ENCODE data around the gene SYP.

SYP gene

DNA sequence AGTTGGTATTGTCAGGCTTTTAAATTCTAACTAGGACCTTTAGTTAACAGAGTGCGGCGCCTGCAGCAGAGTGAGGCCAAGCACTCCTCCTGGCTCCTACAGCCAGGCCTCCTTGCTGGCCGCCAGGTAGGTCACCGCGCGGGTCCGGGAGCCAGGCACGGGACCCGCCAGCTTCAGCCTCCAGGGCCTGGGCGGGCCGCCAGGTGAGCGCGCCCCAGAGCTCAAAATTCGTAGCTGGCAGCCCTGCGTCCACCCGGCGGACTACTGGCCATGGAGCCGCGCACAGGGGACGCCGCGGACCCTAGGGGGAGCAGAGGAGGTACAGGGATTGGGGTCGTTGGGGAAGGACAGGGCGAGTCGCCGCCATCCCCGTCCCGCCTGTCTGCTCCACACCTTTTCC is 37.4 kb downstream of the SYP start, which contains the start of gene MAGIX:
Gene MAGIX, plus strand, starts transcription at position 139 of the 400 bp plus-strand sequence. Its CDS starts 132 bp downstream, at position 271.
- Histone ChIP-seq H3K4me1 (ENCODE audit: low read length) (peaks cover 16% of the 10 kb centered on the region), H3K27me3 (ENCODE audit: low read depth, low read length) (no peaks in the 10 kb centered on the region), H3K36me3 (replicated peaks; ENCODE audit: low read depth, low read length) (no peaks in the 10 kb centered on the region), H3K27ac (ENCODE audit: low read length) (no peak within 1 kb of the TSS), H3K4me3 (ENCODE audit: low read length) (peak within 1 kb of the TSS; percentile 82), H3K9ac (ENCODE audit: low read length) (peak within 1 kb of the TSS; percentile 81), H3K4me2 (ENCODE audit: low read length) (peak within 1 kb of the TSS; percentile 92), H3K79me2 (ENCODE audit: low read length) (no peaks in the 10 kb centered on the region), H2AFZ (ENCODE audit: low read depth, low read length) (peak within 1 kb of the TSS; percentile 83; the same call in 1 of the 2 replicates), H3K9me3 (ENCODE audit: insufficient read depth, low read length) (no peaks in the 10 kb centered on the region), H4K20me1 (ENCODE audit: insufficient read depth, low read length) (no peaks in the 10 kb centered on the region)
- TF ChIP-seq EZH2phosphoT487 (IDR thresholded peaks at IDR 0.05; ENCODE audit: low read depth) (no peak), CTCF (IDR thresholded peaks at IDR 0.05; ENCODE audit: low read depth, low read length) (no peak)

GRCh38 chrX:49161632-49162031 is 38.4 kb downstream of the SYP start:
- no peak overlapping the region for H3K27ac ChIP-seq (ENCODE audit: low read length)
- no peak overlapping the region for H3K4me2 ChIP-seq (ENCODE audit: low read length)
- no peaks in the 10 kb centered on the region for H3K9me3 ChIP-seq (ENCODE audit: insufficient read depth, low read length)
- H2AFZ ChIP-seq (ENCODE audit: low read depth, low read length) = no peak overlapping the region
- H3K9ac ChIP-seq (ENCODE audit: low read length) = no peak overlapping the region
- no peaks in the 10 kb centered on the region for H3K27me3 ChIP-seq (ENCODE audit: low read depth, low read length)
- H3K4me3 ChIP-seq (ENCODE audit: low read length) = no peak overlapping the region
- peaks cover 6% of the 10 kb centered on the region for H3K4me1 ChIP-seq (ENCODE audit: low read length)
- no peaks in the 10 kb centered on the region for H4K20me1 ChIP-seq (ENCODE audit: insufficient read depth, low read length)
- no peaks in the 10 kb centered on the region for H3K79me2 ChIP-seq (ENCODE audit: low read length)
- no peak for TF ChIP-seq EZH2phosphoT487 (IDR thresholded peaks at IDR 0.05; ENCODE audit: low read depth)
- no peak for TF ChIP-seq CTCF (IDR thresholded peaks at IDR 0.05; ENCODE audit: low read depth, low read length)
- no peaks in the 10 kb centered on the region for H3K36me3 ChIP-seq (replicated peaks; ENCODE audit: low read depth, low read length)

- H3K27ac ChIP-seq (ENCODE audit: low read length) = no peak overlapping the region
- no peaks in the 10 kb centered on the region for H3K79me2 ChIP-seq (ENCODE audit: low read length)
- no peak overlapping the region for H3K9ac ChIP-seq (ENCODE audit: low read length)
- H3K9me3 ChIP-seq (ENCODE audit: insufficient read depth, low read length) = no peaks in the 10 kb centered on the region
- H3K4me1 ChIP-seq (ENCODE audit: low read length) = peaks cover 4% of the 10 kb centered on the region; the same call in 1 of the 2 replicates
- H4K20me1 ChIP-seq (ENCODE audit: insufficient read depth, low read length) = no peaks in the 10 kb centered on the region
- TF ChIP-seq CTCF (IDR thresholded peaks at IDR 0.05; ENCODE audit: low read depth, low read length) (no peak), EZH2phosphoT487 (IDR thresholded peaks at IDR 0.05; ENCODE audit: low read depth) (no peak)
- H2AFZ ChIP-seq (ENCODE audit: low read depth, low read length) = no peak overlapping the region
- no peak overlapping the region for H3K4me3 ChIP-seq (ENCODE audit: low read length)
- H3K36me3 ChIP-seq (replicated peaks; ENCODE audit: low read depth, low read length) = no peaks in the 10 kb centered on the region
- H3K4me2 ChIP-seq (ENCODE audit: low read length) = no peak overlapping the region
- no peaks in the 10 kb centered on the region for H3K27me3 ChIP-seq (ENCODE audit: low read depth, low read length)
Observed at GRCh38 chrX:49160908-49161307, 39.1 kb downstream of the SYP start.

GRCh38 chrX:49157194-49157593 is 42.8 kb downstream of the SYP start:
- Histone ChIP-seq H3K9ac (ENCODE audit: low read length) (no peak overlapping the region), H3K27me3 (ENCODE audit: low read depth, low read length) (no peaks in the 10 kb centered on the region), H3K36me3 (replicated peaks; ENCODE audit: low read depth, low read length) (no peaks in the 10 kb centered on the region), H3K27ac (ENCODE audit: low read length) (no peak overlapping the region), H3K4me2 (ENCODE audit: low read length) (no peak overlapping the region), H3K4me3 (ENCODE audit: low read length) (no peak overlapping the region), H3K79me2 (ENCODE audit: low read length) (no peaks in the 10 kb centered on the region), H4K20me1 (ENCODE audit: insufficient read depth, low read length) (no peaks in the 10 kb centered on the region), H3K9me3 (ENCODE audit: insufficient read depth, low read length) (no peaks in the 10 kb centered on the region), H3K4me1 (ENCODE audit: low read length) (peaks cover 6% of the 10 kb centered on the region; the same call in 1 of the 2 replicates), H2AFZ (ENCODE audit: low read depth, low read length) (no peak overlapping the region)
- TF ChIP-seq EZH2phosphoT487 (IDR thresholded peaks at IDR 0.05; ENCODE audit: low read depth) = no peak
- TF ChIP-seq CTCF (IDR thresholded peaks at IDR 0.05; ENCODE audit: low read depth, low read length) = no peak
